ENCODE data around the gene GPR55.

GPR55 gene

DNA sequence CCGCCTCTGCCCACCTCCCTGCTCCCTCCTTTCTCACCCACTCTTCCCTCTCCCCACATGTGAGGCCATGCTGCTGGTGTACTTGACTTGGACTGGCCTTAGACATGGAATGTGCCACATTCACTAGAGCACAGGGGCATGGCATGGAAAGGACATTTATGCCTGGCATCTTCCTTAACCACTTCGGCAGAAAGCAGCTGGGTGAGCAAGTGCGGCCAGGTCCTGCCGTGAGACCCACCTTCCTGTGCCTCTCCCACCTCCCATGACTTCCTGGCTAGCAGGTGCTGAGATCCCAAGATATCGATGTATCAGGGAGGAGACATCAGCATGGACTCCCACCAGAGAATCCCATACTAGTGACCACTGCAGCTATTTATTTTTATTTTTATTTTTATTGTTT lies 13.0 kb downstream of the GPR55 start:
- Histone ChIP-seq H3K27me3 (replicated peaks) (no peaks in the 10 kb centered on the region), H3K27ac (no peak overlapping the region), H3K36me3 (replicated peaks) (no peaks in the 10 kb centered on the region), H3K4me3 (ENCODE audit: low read depth, low read length) (no peak overlapping the region)
- DNase-seq, result no peak
- in situ Hi-C loops (cut with HindIII; ENCODE audit: low pct_ligation_motif_present, low sequenced_read_pairs), result no loop called here
- TF ChIP-seq, protein P1, sequence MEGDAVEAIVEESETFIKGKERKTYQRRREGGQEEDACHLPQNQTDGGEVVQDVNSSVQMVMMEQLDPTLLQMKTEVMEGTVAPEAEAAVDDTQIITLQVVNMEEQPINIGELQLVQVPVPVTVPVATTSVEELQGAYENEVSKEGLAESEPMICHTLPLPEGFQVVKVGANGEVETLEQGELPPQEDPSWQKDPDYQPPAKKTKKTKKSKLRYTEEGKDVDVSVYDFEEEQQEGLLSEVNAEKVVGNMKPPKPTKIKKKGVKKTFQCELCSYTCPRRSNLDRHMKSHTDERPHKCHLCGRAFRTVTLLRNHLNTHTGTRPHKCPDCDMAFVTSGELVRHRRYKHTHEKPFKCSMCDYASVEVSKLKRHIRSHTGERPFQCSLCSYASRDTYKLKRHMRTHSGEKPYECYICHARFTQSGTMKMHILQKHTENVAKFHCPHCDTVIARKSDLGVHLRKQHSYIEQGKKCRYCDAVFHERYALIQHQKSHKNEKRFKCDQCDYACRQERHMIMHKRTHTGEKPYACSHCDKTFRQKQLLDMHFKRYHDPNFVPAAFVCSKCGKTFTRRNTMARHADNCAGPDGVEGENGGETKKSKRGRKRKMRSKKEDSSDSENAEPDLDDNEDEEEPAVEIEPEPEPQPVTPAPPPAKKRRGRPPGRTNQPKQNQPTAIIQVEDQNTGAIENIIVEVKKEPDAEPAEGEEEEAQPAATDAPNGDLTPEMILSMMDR (IDR thresholded peaks at IDR 0.05; ENCODE audit: low read depth, low read length, missing control alignments), result no peak

DNA sequence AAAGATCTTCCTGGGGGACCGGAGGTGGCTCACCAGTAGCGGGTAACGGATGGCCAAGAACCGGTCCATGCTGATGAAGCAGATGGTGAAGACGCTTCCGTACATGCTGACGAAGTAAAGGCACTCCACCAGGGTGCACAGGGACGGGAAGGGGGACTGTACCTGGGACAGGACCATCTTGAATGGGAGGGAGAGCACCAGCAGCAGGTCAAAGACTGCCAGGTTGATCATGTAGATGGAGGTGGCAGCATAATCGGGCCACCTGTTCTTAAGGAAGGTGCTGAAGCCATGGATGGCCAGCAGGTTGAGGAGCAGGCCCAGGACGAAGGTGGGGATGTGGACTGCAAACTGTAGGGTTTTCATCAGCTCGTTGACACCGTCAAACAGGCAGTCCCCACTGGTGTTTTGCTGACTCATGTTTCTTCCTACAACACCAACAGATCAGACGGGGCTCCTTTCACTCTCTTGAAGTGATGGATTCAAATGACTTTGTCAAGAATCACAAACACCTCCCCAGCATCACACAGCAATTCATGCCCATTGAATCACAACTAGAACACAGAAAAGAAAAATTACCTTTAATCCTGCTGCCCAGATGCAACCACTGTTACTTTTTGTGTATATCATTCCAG lies 14.4 kb downstream of the GPR55 start:
- Histone ChIP-seq H3K27ac (no peak overlapping the region), H3K27me3 (replicated peaks) (no peaks in the 10 kb centered on the region), H3K36me3 (replicated peaks) (no peaks in the 10 kb centered on the region), H3K4me3 (ENCODE audit: low read depth, low read length) (no peak overlapping the region)
- no peak for DNase-seq
- TF ChIP-seq, protein P1 (IDR thresholded peaks at IDR 0.05; ENCODE audit: low read depth, low read length, missing control alignments), result no peak
- in situ Hi-C loops (cut with HindIII; ENCODE audit: low pct_ligation_motif_present, low sequenced_read_pairs), result no loop called here

DNA sequence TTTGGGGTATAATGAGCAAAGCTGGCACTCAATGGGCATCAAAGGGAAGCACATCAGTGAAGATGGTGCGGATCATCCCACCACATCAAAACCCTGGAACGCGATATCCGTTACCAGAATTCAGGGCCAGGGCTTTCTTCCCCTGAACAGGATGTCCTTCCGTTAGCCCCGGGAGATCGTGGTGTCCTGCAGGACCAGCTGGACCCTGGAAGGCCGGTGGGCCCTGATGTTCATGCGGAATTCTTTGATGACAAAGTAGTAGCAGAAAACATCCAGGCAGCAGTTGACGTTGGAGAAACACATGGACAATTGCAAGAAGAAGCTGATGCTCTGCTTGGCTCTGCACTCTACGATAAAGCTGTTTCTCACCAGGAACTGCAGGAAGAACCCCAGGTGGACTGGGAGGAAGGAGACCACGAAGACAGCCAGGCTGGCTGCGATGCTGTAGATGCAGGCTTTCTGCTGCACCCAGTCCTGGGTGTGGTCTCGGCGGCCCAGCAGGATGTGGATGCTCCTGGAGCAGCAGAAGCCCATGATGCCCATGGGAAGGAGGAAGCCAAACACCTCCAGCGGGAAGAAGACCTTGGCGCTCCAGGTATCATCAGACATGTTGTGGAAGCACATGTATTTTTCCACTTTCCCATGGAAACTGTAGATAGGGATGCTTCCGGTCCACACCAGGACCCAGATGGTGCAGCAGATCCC lies 15.0 kb downstream of the GPR55 start:
- no peak overlapping the region for H3K4me3 ChIP-seq (ENCODE audit: low read depth, low read length)
- H3K27ac ChIP-seq, result no peak overlapping the region
- H3K36me3 ChIP-seq (replicated peaks), result no peaks in the 10 kb centered on the region
- TF ChIP-seq, protein P1 (IDR thresholded peaks at IDR 0.05; ENCODE audit: low read depth, low read length, missing control alignments), result no peak
- in situ Hi-C loops (cut with HindIII; ENCODE audit: low pct_ligation_motif_present, low sequenced_read_pairs), result no loop called here
- DNase-seq, result no peak
- no peaks in the 10 kb centered on the region for H3K27me3 ChIP-seq (replicated peaks)

DNA sequence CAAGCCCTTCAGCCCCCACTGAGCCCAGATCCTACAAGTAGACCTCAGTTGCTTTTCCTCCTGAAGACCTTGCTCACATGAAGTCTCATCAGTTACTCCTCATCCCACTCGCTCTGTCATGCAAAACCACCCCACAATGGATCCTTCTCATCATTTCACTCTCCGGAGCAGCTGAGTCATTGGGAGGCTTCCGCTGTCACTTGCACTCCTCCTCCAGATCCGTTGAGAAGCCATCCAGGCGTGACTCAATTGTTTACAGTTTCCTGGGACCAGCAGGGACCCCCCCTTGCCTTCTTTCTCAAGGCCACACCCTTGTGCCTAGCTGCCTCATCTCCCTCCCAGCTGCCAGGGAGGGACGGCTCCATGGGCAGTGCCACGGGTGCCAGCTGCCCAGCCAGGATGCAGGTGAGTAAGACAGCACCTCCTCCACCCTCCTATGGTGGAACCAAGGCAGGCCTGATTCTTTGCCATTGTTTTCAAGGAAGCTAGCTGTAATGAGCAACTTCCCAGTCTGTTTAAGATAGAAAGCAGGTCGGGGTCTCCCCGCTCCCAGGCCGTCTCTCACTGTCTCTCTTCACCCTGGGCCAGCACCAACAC lies 16.3 kb downstream of the GPR55 start:
- peak; percentile 79 for DNase-seq
- H3K27me3 ChIP-seq (replicated peaks), result no peaks in the 10 kb centered on the region
- no peak overlapping the region for H3K27ac ChIP-seq
- TF ChIP-seq, protein P1 (IDR thresholded peaks at IDR 0.05; ENCODE audit: low read depth, low read length, missing control alignments), result no peak
- in situ Hi-C loops (cut with HindIII; ENCODE audit: low pct_ligation_motif_present, low sequenced_read_pairs), result no loop called here
- H3K4me3 ChIP-seq (ENCODE audit: low read depth, low read length), result no peak overlapping the region
- no peaks in the 10 kb centered on the region for H3K36me3 ChIP-seq (replicated peaks)

DNA sequence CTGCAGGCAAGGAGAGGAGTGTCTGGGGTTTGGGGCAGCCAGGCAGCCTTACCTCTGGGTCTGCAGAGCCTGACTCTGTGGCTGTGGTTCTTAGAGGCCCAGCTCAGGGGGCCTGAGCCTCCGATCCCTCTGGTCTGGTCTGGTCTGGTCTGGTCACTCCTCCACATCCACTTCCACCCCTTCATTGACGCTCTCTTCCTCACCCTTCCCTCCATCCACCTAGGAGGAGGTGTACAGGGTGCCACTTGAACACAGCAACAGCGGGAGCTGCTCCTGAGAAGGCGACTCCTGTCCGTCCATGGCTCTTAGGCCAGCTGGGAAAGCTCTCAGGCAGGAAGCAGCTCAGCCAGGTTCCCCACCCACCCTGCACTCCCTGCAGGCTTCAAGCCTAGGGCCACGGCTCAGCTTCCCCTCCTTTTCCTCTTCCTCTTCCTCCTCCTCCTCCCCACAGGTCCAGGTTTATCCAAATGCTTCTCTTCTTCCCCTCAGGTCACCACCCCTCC lies 16.9 kb downstream of the GPR55 start:
- no peak for DNase-seq
- in situ Hi-C loops (cut with HindIII; ENCODE audit: low pct_ligation_motif_present, low sequenced_read_pairs), result no loop called here
- no peaks in the 10 kb centered on the region for H3K36me3 ChIP-seq (replicated peaks)
- TF ChIP-seq, protein P1 (IDR thresholded peaks at IDR 0.05; ENCODE audit: low read depth, low read length, missing control alignments), result no peak
- H3K27ac ChIP-seq, result no peak overlapping the region
- no peaks in the 10 kb centered on the region for H3K27me3 ChIP-seq (replicated peaks)
- H3K4me3 ChIP-seq (ENCODE audit: low read depth, low read length), result no peak overlapping the region

All from brain microvascular endothelial cell (primary cell).